HG03442 (cell line): ENCODE measurements around the gene FANCD2.
A peak's percentile ranks its signal among the peaks of the same experiment; 100 is the strongest.
"Not testable (repeated sequence)": the region's sequence is repeated elsewhere in the genome, so short reads cannot be mapped to it uniquely, and the experiment has no call there.

Experiments used
- ATAC-seq: cut with Tn5 transposase; IDR thresholded peaks from one replicate; pipeline ENCODE4 v1.9.1; 2021; ENCODE audit warnings: mild to moderate bottlenecking, moderate library complexity; ENCODE audit not compliant: unreplicated experiment

Gene FANCD2

GRCh38 chr3:10099041-10099440, 72.8 kb downstream of the FANCD2 start:
- ATAC-seq = no peak

- no peak for ATAC-seq
These were observed 80.7 kb downstream of the FANCD2 start for GRCh38 chr3:10106919-10107318.

- ATAC-seq = no peak
These were observed 81.9 kb downstream of the FANCD2 start, which contains the start of gene FANCD2OS for GRCh38 chr3:10108091-10108490. Gene FANCD2OS, minus strand, starts transcription at chr3:10108255. Its CDS starts 3,481 bp downstream, at chr3:10104774.

GRCh38 chr3:10115326-10116137, 89.3 kb downstream of the FANCD2 start, which contains the start of gene BRK1:
Gene BRK1, plus strand, starts transcription at chr3:10115675. Its CDS starts 27 bp downstream, at chr3:10115702.
- peak; percentile 93 for ATAC-seq

GRCh38 chr3:10116138-10116460, 89.9 kb downstream of the FANCD2 start:
- peak; percentile 15 for ATAC-seq

GRCh38 chr3:10116928-10117327, 90.7 kb downstream of the FANCD2 start:
- ATAC-seq = no peak

- ATAC-seq = no peak
These were observed 93.1 kb downstream of the FANCD2 start for GRCh38 chr3:10119376-10119775.

- no peak for ATAC-seq
These were observed 94.8 kb downstream of the FANCD2 start for GRCh38 chr3:10121064-10121463.

- ATAC-seq = no peak
These were observed 96.5 kb downstream of the FANCD2 start for GRCh38 chr3:10122724-10123123.

- ATAC-seq = not testable (repeated sequence)
These were observed 109.6 kb downstream of the FANCD2 start for GRCh38 chr3:10135872-10136271.

GRCh38 chr3:10136426-10137005, 110.3 kb downstream of the FANCD2 start:
- no peak for ATAC-seq

- no peak for ATAC-seq
These were observed 110.9 kb downstream of the FANCD2 start for GRCh38 chr3:10137178-10137577.

- ATAC-seq = no peak
These were observed 114.8 kb downstream of the FANCD2 start for GRCh38 chr3:10140996-10141546.

GRCh38 chr3:10142707-10143560, 116.7 kb downstream of the FANCD2 start:
- no peak for ATAC-seq

- ATAC-seq = no peak
These were observed 119.4 kb downstream of the FANCD2 start for GRCh38 chr3:10145685-10146084.

GRCh38 chr3:10149226-10149625, 123.0 kb downstream of the FANCD2 start:
- no peak for ATAC-seq

- ATAC-seq = no peak
These were observed 124.8 kb downstream of the FANCD2 start for GRCh38 chr3:10150987-10151386.
